HCT116 (cell line): ENCODE data around the gene ANKRD13B. TPM values are rescaled to one million over a fixed set of nuclear protein-coding genes. Genes with fewer than 3 reads are reported as not detected.

ENCODE experiments used
- ATAC-seq: fragments of 200-7000 bp; cut with Tn5 transposase; 2 replicates; pipeline ENCODE4 v1.9.1; 2020; ENCODE audit warnings: mild to moderate bottlenecking, moderate library complexity
- BruUV-seq: library from RNA; stranded (reverse); fragments of 400-500 nt; replicated peaks from 2 replicates; lab custom pipeline; 2021; lab: Mats Ljungman, UMichigan
- CTCF ChIA-PET: fragments of 300-600 bp; sonication (Branson Sonifier 250); formaldehyde crosslinking; loops from one replicate; lab custom pipeline; 2021; ENCODE audit warnings: antibody characterized with exemption; lab: Charles Lee
- POLR2A ChIA-PET: fragments of 300-600, 350-600 bp; sonication (Branson Sonifier 250); formaldehyde crosslinking; loops from one replicate; lab custom pipeline; 2021; ENCODE audit warnings: antibody characterized with exemption; lab: Charles Lee
- RAD21 ChIA-PET, 2 experiments: fragments of 300-600 bp; sonication (Branson Sonifier 250); formaldehyde crosslinking; loops; one replicate each; lab custom pipeline; 2023; ENCODE audit warnings: low total read pairs in 2 of 2; ENCODE audit not compliant: uncharacterized antibody in 2 of 2, unreplicated experiment in 2 of 2, low non-redundant PET in 1 of 2; lab: Charles Lee
- DNase-seq: peaks from one replicate; pipeline ENCODE4 v3.0.0-alpha.2; 2010; ENCODE audit warnings: low read depth, low spot score
- H2AFZ ChIP-seq: fragments of 200-600 bp; shearing (Covaris generic), sonication (generic); 2 replicates; pipeline ENCODE4 v1.6.1; 2017; ENCODE audit warnings: low read depth, mixed run types, mixed read lengths, antibody characterized with exemption, low read length; ENCODE audit not compliant: poor library complexity, severe bottlenecking
- H3K27ac ChIP-seq: 2 replicates; pipeline ENCODE4 v1.5.1; 2012; ENCODE audit warnings: low read depth, low read length
- H3K27me3 ChIP-seq: fragments of 200-600 bp; sonication (generic); 2 replicates; pipeline ENCODE4 v1.6.1; 2016; ENCODE audit warnings: mixed run types, low read length, mixed read lengths; ENCODE audit not compliant: insufficient read depth
- H3K36me3 ChIP-seq, 2 experiments: fragments of 200-500 bp in 1 of 2; fragments of 200-600 bp in 1 of 2; sonication (Bioruptor generic) in 1 of 2; sonication (generic) in 1 of 2; 2 replicates each; pipeline versions ENCODE4 v1.5.1 to v1.6.1; 2014 to 2016; ENCODE audit warnings: low read length in 2 of 2, inconsistent platforms in 1 of 2, mixed read lengths in 1 of 2, mixed run types in 1 of 2; ENCODE audit not compliant: insufficient read depth in 2 of 2, control insufficient read depth in 1 of 2
- H3K4me1 ChIP-seq, 2 experiments: fragments of 200-600 bp in 1 of 2; sonication (generic) in 1 of 2; 2 replicates each; pipeline versions ENCODE4 v1.5.1 to v1.6.1; 2012 to 2017; ENCODE audit warnings: low read length in 2 of 2, inconsistent platforms in 1 of 2, mild to moderate bottlenecking in 1 of 2, mixed read lengths in 1 of 2, mixed run types in 1 of 2, moderate library complexity in 1 of 2; ENCODE audit not compliant: insufficient read depth in 2 of 2, control insufficient read depth in 1 of 2
- H3K4me2 ChIP-seq: fragments of 200-600 bp; sonication (generic); 2 replicates; pipeline ENCODE4 v1.6.1; 2017; ENCODE audit warnings: mixed run types, low read length, mixed read lengths
- H3K4me3 ChIP-seq, 2 experiments: fragments of 200-600 bp in 1 of 2; sonication (generic) in 1 of 2; replicated peaks in 1 of 2; 2 replicates each; pipeline ENCODE4 v1.5.1; 2011 to 2016; ENCODE audit warnings: low read length in 2 of 2, control low read depth in 1 of 2, low read depth in 1 of 2, mild to moderate bottlenecking in 1 of 2, mixed read lengths in 1 of 2, mixed run types in 1 of 2
- H3K79me2 ChIP-seq: fragments of 200-600 bp; sonication (generic); 2 replicates; pipeline ENCODE4 v1.6.1; 2017; ENCODE audit warnings: mild to moderate bottlenecking, mixed run types, low read length, moderate library complexity, mixed read lengths; ENCODE audit not compliant: insufficient read depth
- H3K9ac ChIP-seq: fragments of 200-600 bp; sonication (generic); 2 replicates; pipeline ENCODE4 v1.6.1; 2016; ENCODE audit warnings: low read length, mixed read lengths
- H3K9me2 ChIP-seq: fragments of 200-600 bp; sonication (generic), shearing (Covaris generic); 2 replicates; pipeline ENCODE4 v1.6.1; 2017; ENCODE audit warnings: mixed run types, mild to moderate bottlenecking, moderate library complexity; ENCODE audit not compliant: insufficient read depth
- H3K9me3 ChIP-seq, 2 experiments: fragments of 200-500 bp in 1 of 2; fragments of 200-600 bp in 1 of 2; sonication (Bioruptor generic) in 1 of 2; sonication (generic) in 1 of 2; 2 replicates each; pipeline ENCODE4 v1.6.1; 2014 to 2017; ENCODE audit warnings: low read length in 2 of 2, mixed read lengths in 2 of 2, inconsistent platforms in 1 of 2, low read depth in 1 of 2, mild to moderate bottlenecking in 1 of 2, mixed run types in 1 of 2, moderate library complexity in 1 of 2; ENCODE audit not compliant: control insufficient read depth in 1 of 2, insufficient read depth in 1 of 2
- H4K20me1 ChIP-seq: fragments of 200-600 bp; sonication (generic), shearing (Covaris generic); 2 replicates; pipeline ENCODE4 v1.6.1; 2017; ENCODE audit warnings: mixed run types, mild to moderate bottlenecking, moderate library complexity; ENCODE audit not compliant: insufficient read depth
- ATF3 ChIP-seq: IDR thresholded peaks from 2 replicates; pipeline ENCODE4 v1.6.1; 2012
- EZH2phosphoT487 ChIP-seq: fragments of 200-600 bp; IDR thresholded peaks from 2 replicates; pipeline ENCODE4 v1.6.1; 2018; ENCODE audit warnings: antibody characterized with exemption, borderline replicate concordance
- FOSL1 ChIP-seq: IDR thresholded peaks from 2 replicates; pipeline ENCODE4 v1.6.1; 2012; ENCODE audit warnings: low read depth
- JUND ChIP-seq: IDR thresholded peaks from 2 replicates; pipeline ENCODE4 v1.6.1; 2012
- REST ChIP-seq: IDR thresholded peaks from 2 replicates; pipeline ENCODE4 v1.6.1; 2012; ENCODE audit warnings: low read depth
- SP1 ChIP-seq: IDR thresholded peaks from 2 replicates; pipeline ENCODE4 v1.6.1; 2012; ENCODE audit warnings: low read depth
- SRF ChIP-seq: IDR thresholded peaks from 2 replicates; pipeline ENCODE4 v1.6.1; 2012; ENCODE audit warnings: low read depth
- YY1 ChIP-seq: IDR thresholded peaks from 2 replicates; pipeline ENCODE4 v1.6.1; 2011; ENCODE audit warnings: low read length, low read depth, moderate library complexity, mild to moderate bottlenecking; ENCODE audit not compliant: insufficient replicate concordance; ENCODE audit errors: extremely low read depth
- intact Hi-C: fragments of 100-400 bp; cut with micrococcal nuclease; formaldehyde crosslinking; loops from 2 replicates; pipeline ENCODE4 v1.10.0; 2022
- total RNA-seq: library from RNA; stranded (reverse); gene quantifications from one replicate; pipeline ENCODE4 v1.2.1, GENCODE V29; 2021; ENCODE audit not compliant: unreplicated experiment

ANKRD13B gene
- total RNA-seq, 1 experiment from 2014 or later = 27.4 TPM

- POLR2A ChIA-PET = no interaction called here
- no TSS peak for BruUV-seq
- ATAC-seq (no peak), DNase-seq (no peak)
- intact Hi-C loops = no loop called here
- RAD21 ChIA-PET = interaction anchor here in 1 of 2 experiments (0.6 kb wide), 2 partner anchors 11 to 235 kb away, joined by 3 to 4 read pairs; no protein-coding TSS in a partner anchor
- H3K27ac ChIP-seq = no peak overlapping the region
- no peaks in the 10 kb centered on the region for H3K79me2 ChIP-seq
- H3K4me1 ChIP-seq = peaks cover 22 to 38% of the 10 kb centered on the region in 2 experiments
- TF ChIP-seq ATF3 (no peak), EZH2phosphoT487 (no peak), SP1 (no peak), JUND (no peak), SRF (no peak), YY1 (no peak), FOSL1 (no peak), REST (no peak)
- H3K36me3 ChIP-seq = no peaks in the 10 kb centered on the region
- H3K9me2 ChIP-seq = no peaks in the 10 kb centered on the region
- H3K9me3 ChIP-seq = no peaks in the 10 kb centered on the region
- H2AFZ ChIP-seq = no peak overlapping the region
- no peak overlapping the region for H3K4me3 ChIP-seq
- CTCF ChIA-PET = interaction anchor here (4.2 kb wide), 1 partner anchor 23 kb away, joined by 57 read pairs; the partner anchor contains the start of gene ANKRD13B
- no peaks in the 10 kb centered on the region for H4K20me1 ChIP-seq
- H3K4me2 ChIP-seq = no peak overlapping the region
- H3K27me3 ChIP-seq = no peaks in the 10 kb centered on the region
- H3K9ac ChIP-seq = no peak overlapping the region
Observed at GRCh38 chr17:29614349-29615047, 21.6 kb downstream of the ANKRD13B start.
